ENCODE measurements around the gene EPB41L1. TPM values are rescaled to one million over a fixed set of nuclear protein-coding genes. Genes with fewer than 3 reads are reported as not detected.

Gene EPB41L1
- total RNA-seq, 3 donors from 2014 or later (not counting 1 experiment from before 2014, with no cell fraction given): 0.21 to 0.29 TPM; not detected in 1

- Histone ChIP-seq H3K4me3 (ENCODE audit: low read length) (no peak overlapping the region), H3K27me3 (ENCODE audit: control insufficient read depth, insufficient read depth, low read length) (no peaks in the 10 kb centered on the region), H3K36me3 (ENCODE audit: control insufficient read depth, insufficient read depth, low read length) (no peaks in the 10 kb centered on the region), H3K9me3 (ENCODE audit: control insufficient read depth, insufficient read depth, low read length) (no peaks in the 10 kb centered on the region), H3K4me1 (ENCODE audit: control insufficient read depth, insufficient read depth, low read length) (peaks cover 6% of the 10 kb centered on the region), H3K27ac (ENCODE audit: low read length) (no peak overlapping the region)
- Mint-ChIP-seq H3K4me1 (peaks cover 5 to 11% of the 10 kb centered on the region in 2 donors), H3K4me3 (no peak overlapping the region), H3K27ac (no peak overlapping the region), H3K36me3 (no peaks in the 10 kb centered on the region), H3K27me3 (ENCODE audit: low read depth in 2 of 2) (peaks cover 0 to 8% of the 10 kb centered on the region in 2 donors), H3K9me3 (no peaks in the 10 kb centered on the region)
- WGBS (ENCODE audit: insufficient coverage): 27% methylated on average over 18 of the region's 18 CpGs
- intact Hi-C loops (cut with micrococcal nuclease): loop anchor here (2.0 kb wide), 1 partner anchor 236 kb away; no protein-coding TSS in a partner anchor
- DNase-seq: peak; percentile 77 to 87
- peak; percentile 84 to 93 (median 88) for ATAC-seq
- peak; percentile 98 for TF ChIP-seq CTCF (IDR thresholded peaks at IDR 0.05)
Measured at GRCh38 chr20:36202891-36203338, 48.4 kb downstream of the EPB41L1 start.

GRCh38 chr20:36203861-36204260 lies 49.3 kb downstream of the EPB41L1 start:
- H3K27ac ChIP-seq (ENCODE audit: low read length): no peak overlapping the region
- no peak overlapping the region for H3K4me3 ChIP-seq (ENCODE audit: low read length)
- Mint-ChIP-seq H3K9me3 (no peaks in the 10 kb centered on the region), H3K27ac (no peak overlapping the region), H3K27me3 (ENCODE audit: low read depth in 2 of 2) (peaks cover 0 to 14% of the 10 kb centered on the region in 2 donors), H3K4me3 (no peak overlapping the region), H3K4me1 (peaks cover 5 to 11% of the 10 kb centered on the region in 2 donors), H3K36me3 (no peaks in the 10 kb centered on the region)
- WGBS (ENCODE audit: insufficient coverage): 89% methylated on average over 3 of the region's 3 CpGs
- H3K27me3 ChIP-seq (ENCODE audit: control insufficient read depth, insufficient read depth, low read length): no peaks in the 10 kb centered on the region
- H3K4me1 ChIP-seq (ENCODE audit: control insufficient read depth, insufficient read depth, low read length): peaks cover 6% of the 10 kb centered on the region
- ATAC-seq (no peak), DNase-seq (no peak)
- intact Hi-C loops (cut with micrococcal nuclease): loop anchor here (2.0 kb wide), 1 partner anchor 235 kb away; no protein-coding TSS in a partner anchor
- H3K9me3 ChIP-seq (ENCODE audit: control insufficient read depth, insufficient read depth, low read length): no peaks in the 10 kb centered on the region
- TF ChIP-seq CTCF (IDR thresholded peaks at IDR 0.05): no peak
- H3K36me3 ChIP-seq (ENCODE audit: control insufficient read depth, insufficient read depth, low read length): no peaks in the 10 kb centered on the region

GRCh38 chr20:36205026-36205425 lies 50.5 kb downstream of the EPB41L1 start:
- DNase-seq: no peak
- no peaks in the 10 kb centered on the region for H3K9me3 ChIP-seq (ENCODE audit: control insufficient read depth, insufficient read depth, low read length)
- ATAC-seq: no peak
- TF ChIP-seq CTCF (IDR thresholded peaks at IDR 0.05): no peak
- H3K4me3 Mint-ChIP-seq: no peak overlapping the region
- H3K27me3 Mint-ChIP-seq (ENCODE audit: low read depth in 2 of 2): peaks cover 0 to 15% of the 10 kb centered on the region in 2 donors
- peaks cover 5% of the 10 kb centered on the region in 2 donors for H3K4me1 Mint-ChIP-seq
- H3K36me3 ChIP-seq (ENCODE audit: control insufficient read depth, insufficient read depth, low read length): no peaks in the 10 kb centered on the region
- H3K4me3 ChIP-seq (ENCODE audit: low read length): no peak overlapping the region
- no peak overlapping the region for H3K27ac ChIP-seq (ENCODE audit: low read length)
- WGBS (ENCODE audit: insufficient coverage): 92% methylated on average over 3 of the region's 3 CpGs
- no peak overlapping the region for H3K27ac Mint-ChIP-seq
- H3K27me3 ChIP-seq (ENCODE audit: control insufficient read depth, insufficient read depth, low read length): no peaks in the 10 kb centered on the region
- intact Hi-C loops (cut with micrococcal nuclease): no loop called here
- no peaks in the 10 kb centered on the region for H3K36me3 Mint-ChIP-seq
- H3K9me3 Mint-ChIP-seq: no peaks in the 10 kb centered on the region
- H3K4me1 ChIP-seq (ENCODE audit: control insufficient read depth, insufficient read depth, low read length): peaks cover 6% of the 10 kb centered on the region

GRCh38 chr20:36206068-36206467 lies 51.5 kb downstream of the EPB41L1 start:
- H3K4me1 Mint-ChIP-seq: peaks cover 5% of the 10 kb centered on the region in 2 donors
- no peak for TF ChIP-seq CTCF (IDR thresholded peaks at IDR 0.05)
- no peak for DNase-seq
- no peaks in the 10 kb centered on the region for H3K9me3 ChIP-seq (ENCODE audit: control insufficient read depth, insufficient read depth, low read length)
- H3K36me3 ChIP-seq (ENCODE audit: control insufficient read depth, insufficient read depth, low read length): no peaks in the 10 kb centered on the region
- H3K36me3 Mint-ChIP-seq: no peaks in the 10 kb centered on the region
- ATAC-seq: no peak
- no peak overlapping the region for H3K27ac Mint-ChIP-seq
- 88% methylated on average over 9 of the region's 9 CpGs for WGBS (ENCODE audit: insufficient coverage)
- H3K4me1 ChIP-seq (ENCODE audit: control insufficient read depth, insufficient read depth, low read length): peaks cover 6% of the 10 kb centered on the region
- no peaks in the 10 kb centered on the region for H3K27me3 ChIP-seq (ENCODE audit: control insufficient read depth, insufficient read depth, low read length)
- H3K27me3 Mint-ChIP-seq (ENCODE audit: low read depth in 2 of 2): peaks cover 0 to 14% of the 10 kb centered on the region in 2 donors
- H3K9me3 Mint-ChIP-seq: no peaks in the 10 kb centered on the region
- H3K4me3 Mint-ChIP-seq: no peak overlapping the region
- intact Hi-C loops (cut with micrococcal nuclease): no loop called here
- H3K27ac ChIP-seq (ENCODE audit: low read length): no peak overlapping the region
- H3K4me3 ChIP-seq (ENCODE audit: low read length): no peak overlapping the region

All from natural killer cell (primary cell).